HFFc6 (cell line): Measurements from ENCODE around the gene GTPBP4. TPM values are rescaled to one million over a fixed set of nuclear protein-coding genes. Genes with fewer than 3 reads are reported as not detected.

Experiments used
- DNase-seq: peaks from one replicate; pipeline ENCODE4 v3.0.0-alpha.2; 2018
- H3K27ac Mint-ChIP-seq: 2 replicates; pipeline ENCODE4 v1.8.0; 2020; ENCODE audit warnings: mild to moderate bottlenecking, mixed read lengths
- H3K27me3 Mint-ChIP-seq: 2 replicates; pipeline ENCODE4 v1.8.0; 2021; ENCODE audit warnings: mild to moderate bottlenecking, moderate library complexity, mixed read lengths; ENCODE audit not compliant: insufficient read depth
- H3K36me3 Mint-ChIP-seq: 2 replicates; pipeline ENCODE4 v1.8.0; 2021; ENCODE audit warnings: low read depth, mixed read lengths
- H3K4me1 Mint-ChIP-seq: 2 replicates; pipeline ENCODE4 v1.8.0; 2020; ENCODE audit warnings: low read depth, mixed read lengths
- H3K4me3 Mint-ChIP-seq: 2 replicates; pipeline ENCODE4 v1.8.0; 2020; ENCODE audit warnings: mild to moderate bottlenecking, moderate library complexity, mixed read lengths
- H3K9me3 Mint-ChIP-seq: 2 replicates; pipeline ENCODE4 v1.8.0; 2020; ENCODE audit warnings: mild to moderate bottlenecking, mixed read lengths
- CTCF ChIP-seq: fragments of 200-600 bp; sonication (generic); IDR thresholded peaks from 2 replicates; pipeline ENCODE4 v1.5.0; 2021; ENCODE audit warnings: antibody characterized with exemption, mild to moderate bottlenecking
- total RNA-seq, 6 experiments: library from RNA; stranded (reverse); fragmentation: NEBNext Ultra II Directional; extraction: Animal tissue kit (Norgen Biotek cat#: 25700); gene quantifications; 2 replicates in 1 of 6; 3 replicates in 5 of 6; pipeline ENCODE4 v1.2.3, GENCODE V29; 2021

GTPBP4 gene
- total RNA-seq, 6 experiments from 2014 or later: 60.2 to 80.3 (median 68.3) TPM

- Mint-ChIP-seq H3K4me1 (peaks cover 6% of the 10 kb centered on the region), H3K4me3 (no peak overlapping the region), H3K36me3 (peaks cover 55% of the 10 kb centered on the region), H3K9me3 (peaks cover 44% of the 10 kb centered on the region), H3K27ac (no peak overlapping the region), H3K27me3 (peaks cover 1% of the 10 kb centered on the region; the same call in 1 of the 2 replicates)
- TF ChIP-seq CTCF: no peak
- no peak for DNase-seq
Measured at GRCh38 chr10:978826-979421, 9.3 kb upstream of the GTPBP4 start.

- H3K9me3 Mint-ChIP-seq: peaks cover 41% of the 10 kb centered on the region
- no peak for DNase-seq
- no peaks in the 10 kb centered on the region for H3K27me3 Mint-ChIP-seq
- H3K36me3 Mint-ChIP-seq: peaks cover 62% of the 10 kb centered on the region
- no peak overlapping the region for H3K27ac Mint-ChIP-seq
- H3K4me3 Mint-ChIP-seq: no peak overlapping the region
- no peak for TF ChIP-seq CTCF
- H3K4me1 Mint-ChIP-seq: peaks cover 17% of the 10 kb centered on the region
Measured at GRCh38 chr10:980468-981093, 7.7 kb upstream of the GTPBP4 start.

DNA sequence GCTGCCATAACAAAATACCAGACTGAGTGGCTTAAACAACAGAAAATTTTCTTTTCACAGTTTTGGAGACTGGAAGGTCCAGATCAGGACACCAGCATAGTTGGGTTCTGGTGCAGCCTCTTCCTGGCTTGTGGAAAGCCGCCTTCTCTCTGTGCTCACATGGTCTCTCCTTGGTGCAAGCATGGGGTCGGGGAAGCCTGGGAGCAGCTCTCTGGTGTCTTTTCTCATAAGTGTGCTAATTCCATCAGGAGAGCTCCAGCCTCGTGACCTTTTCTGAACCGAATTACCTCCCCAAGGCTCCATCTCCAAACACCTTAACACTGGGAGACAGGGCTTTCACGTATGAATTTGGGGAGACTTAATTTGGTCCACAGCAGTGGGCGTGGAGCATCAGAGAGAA lies 4.8 kb upstream of the GTPBP4 start:
- H3K27ac Mint-ChIP-seq: no peak overlapping the region
- peaks cover 36% of the 10 kb centered on the region for H3K4me1 Mint-ChIP-seq
- H3K9me3 Mint-ChIP-seq: peaks cover 33% of the 10 kb centered on the region
- peaks cover 48% of the 10 kb centered on the region for H3K36me3 Mint-ChIP-seq
- no peak for DNase-seq
- H3K4me3 Mint-ChIP-seq: no peak overlapping the region
- TF ChIP-seq CTCF: no peak
- peaks cover 1% of the 10 kb centered on the region; the same call in 1 of the 2 replicates for H3K27me3 Mint-ChIP-seq

DNA sequence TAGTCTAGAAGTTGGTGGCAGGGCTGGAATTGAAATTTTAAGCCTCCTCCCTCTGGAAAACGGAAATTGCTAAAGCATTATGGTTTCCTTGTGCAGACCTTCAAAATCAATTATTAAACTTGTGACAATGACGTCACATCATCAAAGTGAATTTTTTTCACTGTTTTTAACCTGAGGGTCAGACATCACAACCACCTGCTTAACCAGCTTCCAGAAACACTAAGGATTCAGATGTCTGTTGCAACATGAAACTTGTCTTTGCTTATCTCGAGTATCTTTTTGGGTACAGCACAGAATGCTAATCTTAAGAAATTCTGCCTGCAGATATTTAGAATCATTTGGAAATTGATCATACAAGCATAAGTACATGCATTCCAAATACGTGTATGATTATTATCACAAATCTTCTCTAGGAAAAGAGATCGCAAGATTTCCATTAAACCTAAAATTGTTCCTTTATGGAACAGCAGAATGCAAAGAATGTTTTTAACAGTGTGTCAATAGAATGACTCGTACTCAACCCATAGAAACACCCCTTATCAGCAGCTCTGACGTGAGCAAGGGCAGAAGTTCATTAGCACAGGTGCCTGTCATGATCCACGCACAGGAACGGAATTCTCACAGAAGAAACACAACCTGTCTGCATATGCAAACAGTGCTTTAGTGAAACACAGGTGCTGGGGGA lies 4.1 kb upstream of the GTPBP4 start:
- Mint-ChIP-seq H3K4me3 (peak overlapping the region; percentile 11; the same call in 1 of the 2 replicates), H3K27ac (no peak overlapping the region)

GRCh38 chr10:985361-985760 lies 2.9 kb upstream of the GTPBP4 start:
- H3K36me3 Mint-ChIP-seq: peaks cover 46% of the 10 kb centered on the region
- peaks cover 3% of the 10 kb centered on the region; the same call in 1 of the 2 replicates for H3K27me3 Mint-ChIP-seq
- TF ChIP-seq CTCF: no peak
- H3K4me1 Mint-ChIP-seq: peaks cover 52% of the 10 kb centered on the region
- DNase-seq: no peak
- peaks cover 21% of the 10 kb centered on the region for H3K9me3 Mint-ChIP-seq
- no peak overlapping the region for H3K4me3 Mint-ChIP-seq
- H3K27ac Mint-ChIP-seq: peak overlapping the region; percentile 36; the same call in 1 of the 2 replicates

More for the DNA sequence above, 4.1 kb upstream of the GTPBP4 start:
- TF ChIP-seq CTCF: no peak
- H3K4me1 Mint-ChIP-seq: peaks cover 40% of the 10 kb centered on the region
- DNase-seq: no peak
- peaks cover 47% of the 10 kb centered on the region for H3K36me3 Mint-ChIP-seq
- peaks cover 31% of the 10 kb centered on the region for H3K9me3 Mint-ChIP-seq
- H3K27me3 Mint-ChIP-seq: peaks cover 2% of the 10 kb centered on the region; the same call in 1 of the 2 replicates
